HepG2 (cell line): ENCODE data around the gene OR8G5. TPM values are rescaled to one million over a fixed set of nuclear protein-coding genes. Genes with fewer than 3 reads are reported as not detected.

Experiments used
- ATAC-seq: fragments of 200-7000 bp; cut with Tn5 transposase; 3 replicates; pipeline ENCODE4 v1.9.1; 2020; ENCODE audit warnings: mild to moderate bottlenecking, moderate library complexity
- BruUV-seq: library from RNA; stranded (reverse); fragments of 400-500 nt; replicated peaks from 2 replicates; lab custom pipeline; 2021; lab: Mats Ljungman, UMichigan
- CTCF ChIA-PET: fragments of 300-600 bp; formaldehyde crosslinking; extraction: SDS; loops from one replicate; lab custom pipeline; 2021; ENCODE audit warnings: low total read pairs, inconsistent platforms, low intra/inter-chr PET ratio; lab: Yijun Ruan, JAX
- POLR2A ChIA-PET: fragments of 350-600 bp; sonication (Branson Sonifier 250); formaldehyde crosslinking; loops from one replicate; lab custom pipeline; 2020; ENCODE audit warnings: antibody characterized with exemption, inconsistent platforms; lab: Yijun Ruan, JAX
- DNase-seq: peaks from one replicate; pipeline ENCODE4 v3.0.0-alpha.2; 2015; ENCODE audit warnings: low spot score
- FAIRE-seq: peaks from 3 replicates; lab custom pipeline; 2011; peaks lifted over from hg19 to GRCh38; lab: Jason Lieb, UNC
- H2AFZ ChIP-seq: one replicate; pipeline ENCODE4 v1.6.1; 2011; ENCODE audit warnings: low read length, inconsistent platforms
- H3K27ac ChIP-seq: fragments of 300-600 bp; 3 replicates; pipeline ENCODE4 v1.8.0; 2011; ENCODE audit warnings: mixed run types, mild to moderate bottlenecking, mixed read lengths, low read length, inconsistent platforms; ENCODE audit not compliant: insufficient read depth; ENCODE audit errors: extremely low read length
- H3K27me3 ChIP-seq, 2 experiments: fragments of 200-600 bp in 1 of 2; 2 replicates in 1 of 2; 3 replicates in 1 of 2; pipeline versions ENCODE4 v1.6.0 to v1.8.0; 2011; ENCODE audit warnings: low read length in 2 of 2, mild to moderate bottlenecking in 2 of 2, moderate library complexity in 2 of 2, inconsistent platforms in 1 of 2; ENCODE audit not compliant: insufficient read depth in 2 of 2, control insufficient read depth in 1 of 2
- H3K36me3 ChIP-seq, 2 experiments: fragments of 200-600 bp in 1 of 2; replicated peaks in 1 of 2; 2 replicates in 1 of 2; 3 replicates in 1 of 2; pipeline versions ENCODE4 v1.5.1 to v1.8.0; 2011; ENCODE audit warnings: low read length in 2 of 2, inconsistent platforms in 1 of 2; ENCODE audit not compliant: insufficient read depth in 2 of 2, control insufficient read depth in 1 of 2
- H3K4me1 ChIP-seq: 2 replicates; pipeline ENCODE4 v1.5.1; 2012; ENCODE audit warnings: low read length, inconsistent platforms; ENCODE audit not compliant: insufficient read depth
- H3K4me2 ChIP-seq: 2 replicates; pipeline ENCODE4 v1.6.0; 2011; ENCODE audit warnings: low read depth, low read length, inconsistent platforms
- H3K4me3 ChIP-seq, 3 experiments: fragments of 200-600 bp in 1 of 3; sonication (generic), shearing (Covaris generic) in 1 of 3; replicated peaks in 1 of 3; 2 replicates each; pipeline ENCODE4 v1.5.1; 2011 to 2016; ENCODE audit warnings: low read length in 3 of 3, inconsistent platforms in 2 of 3, low read depth in 2 of 3, mild to moderate bottlenecking in 2 of 3, control low read depth in 1 of 3, mixed read lengths in 1 of 3; ENCODE audit not compliant: insufficient read depth in 1 of 3
- H3K79me2 ChIP-seq: one replicate; pipeline ENCODE4 v1.6.1; 2011; ENCODE audit warnings: low read length, inconsistent platforms; ENCODE audit not compliant: insufficient read depth
- H3K9ac ChIP-seq: 2 replicates; pipeline ENCODE4 v1.6.0; 2011; ENCODE audit warnings: mild to moderate bottlenecking, low read depth, low read length, inconsistent platforms; ENCODE audit not compliant: insufficient read depth
- H3K9me3 ChIP-seq: 2 replicates; pipeline ENCODE4 v1.5.1; 2012; ENCODE audit warnings: mild to moderate bottlenecking, low read length
- H4K20me1 ChIP-seq: 2 replicates; pipeline ENCODE4 v1.6.0; 2011; ENCODE audit warnings: inconsistent platforms, mild to moderate bottlenecking, low read length, moderate library complexity; ENCODE audit not compliant: insufficient read depth
- AGO1 ChIP-seq: fragments of 200-400 bp; formaldehyde crosslinking; IDR thresholded peaks from 2 replicates; pipeline ENCODE4 v1.6.1; 2017; ENCODE audit warnings: mild to moderate bottlenecking, low read depth, low read length, moderate library complexity; ENCODE audit not compliant: poor library complexity, severe bottlenecking
- AGO2 ChIP-seq: fragments of 200-400 bp; formaldehyde crosslinking; optimal IDR thresholded peaks from 2 replicates; pipeline ENCODE3; 2017; ENCODE audit warnings: mild to moderate bottlenecking, low read depth, low read length, moderate library complexity
- GTF3A ChIP-seq: sonication (generic); formaldehyde crosslinking; conservative IDR thresholded peaks from 2 replicates; pipeline ENCODE4 v1.4.0; 2020; ENCODE audit warnings: mild to moderate bottlenecking, missing genetic modification reagents
- MAX ChIP-seq: IDR thresholded peaks from 2 replicates; pipeline ENCODE4 v1.6.1; 2012; ENCODE audit warnings: inconsistent platforms
- NR2F1 ChIP-seq, 2 experiments: fragments of 450-650 bp in 1 of 2; formaldehyde crosslinking in 1 of 2; IDR thresholded peaks; 2 replicates each; pipeline versions ENCODE4 v1.5.0 to v1.6.1; 2016 to 2020; ENCODE audit warnings: mild to moderate bottlenecking in 1 of 2, missing compliant biosample characterization in 1 of 2, missing genetic modification reagents in 1 of 2, moderate library complexity in 1 of 2
- REPIN1 ChIP-seq: sonication (generic); formaldehyde crosslinking; IDR thresholded peaks from 2 replicates; pipeline ENCODE4 v1.8.0; 2022; ENCODE audit warnings: missing genetic modification reagents, low read depth, mild to moderate bottlenecking, borderline replicate concordance
- RFX3 ChIP-seq: IDR thresholded peaks from 2 replicates; pipeline ENCODE4 v1.6.1; 2016; ENCODE audit warnings: missing biosample characterization, missing genetic modification reagents
- SP1 ChIP-seq, 2 experiments: fragments of 450-650 bp in 1 of 2; sonication (generic) in 1 of 2; formaldehyde crosslinking in 1 of 2; IDR thresholded peaks; 2 replicates each; pipeline versions ENCODE4 v1.4.0 to v1.6.1; 2016 to 2020; ENCODE audit warnings: missing genetic modification reagents in 1 of 2
- TCF12 ChIP-seq, 2 experiments: fragments of 450-650 bp in 1 of 2; sonication (generic) in 1 of 2; formaldehyde crosslinking in 1 of 2; IDR thresholded peaks; 2 replicates each; pipeline versions ENCODE4 v1.6.1 to v1.8.0; 2017 to 2022; ENCODE audit warnings: antibody characterized with exemption in 1 of 2, mild to moderate bottlenecking in 1 of 2, missing genetic modification reagents in 1 of 2, moderate library complexity in 1 of 2
- ZBTB33 ChIP-seq: sonication (generic); formaldehyde crosslinking; IDR thresholded peaks from 2 replicates; pipeline ENCODE4 v1.4.0; 2020; ENCODE audit warnings: missing genetic modification reagents
- ZMYM4 ChIP-seq: sonication (generic); formaldehyde crosslinking; IDR thresholded peaks from 2 replicates; pipeline ENCODE4 v1.8.1; 2023; ENCODE audit warnings: mild to moderate bottlenecking, missing genetic modification reagents
- ZNF335 ChIP-seq: sonication (generic); formaldehyde crosslinking; IDR thresholded peaks from 2 replicates; pipeline ENCODE4 v1.4.0; 2020; ENCODE audit warnings: missing genetic modification reagents
- ZNF513 ChIP-seq: sonication (generic); formaldehyde crosslinking; conservative IDR thresholded peaks from 2 replicates; pipeline ENCODE4 v1.5.0; 2020; ENCODE audit warnings: missing genetic modification reagents
- ZNF556 ChIP-seq: sonication (generic); formaldehyde crosslinking; IDR thresholded peaks from 2 replicates; pipeline ENCODE4 v1.4.0; 2020; ENCODE audit warnings: mild to moderate bottlenecking, missing genetic modification reagents, borderline replicate concordance
- ZNF687 ChIP-seq: sonication (generic); formaldehyde crosslinking; IDR thresholded peaks from 2 replicates; pipeline ENCODE4 v1.5.1; 2020; ENCODE audit warnings: mild to moderate bottlenecking, missing genetic modification reagents, moderate library complexity
- ZNF773 ChIP-seq: sonication (generic); formaldehyde crosslinking; IDR thresholded peaks from 2 replicates; pipeline ENCODE4 v1.4.0; 2020; ENCODE audit warnings: missing genetic modification reagents, borderline replicate concordance
- WGBS: methylation state at CpG from one replicate; pipeline ENCODE4 v1.1.6; 2017; ENCODE audit warnings: low lambda C conversion rate; 5-methylcytosine and 5-hydroxymethylcytosine counted together
- in situ Hi-C: cut with HindIII; loops from 2 replicates; pipeline ENCODE4 v1.10.0; 2017; ENCODE audit warnings: low pct_unique_long_range_greater_than_20kb; ENCODE audit not compliant: extremely low pct_ligation_motif_present
- intact Hi-C: fragments of 100-400 bp; cut with micrococcal nuclease; formaldehyde crosslinking; loops from one replicate; pipeline ENCODE4 v1.10.0; 2022; ENCODE audit not compliant: unreplicated experiment
- polyA plus RNA-seq, 8 experiments: library from polyadenylated mRNA; depleted of rRNA in 3 of 8; stranded (reverse) in 7 of 8; unstranded in 1 of 8; fragments of >200 nt; fragmentation: Illumina TruSeq in 4 of 8; extraction: Trizol in 4 of 8; gene quantifications; 2 replicates each; pipeline versions ENCODE4 v1.2.1 to v1.2.3, GENCODE V29; 2011 to 2016; ENCODE audit warnings: low read depth in 4 of 8, missing spikeins in 1 of 8, mixed read lengths in 1 of 8; ENCODE audit not compliant: insufficient read depth in 1 of 8
- total RNA-seq, 5 experiments: library from RNA; depleted of rRNA; stranded (reverse); fragments of >200 nt; fragmentation: Illumina TruSeq; extraction: Trizol; gene quantifications; 2 replicates each; pipeline ENCODE4 v1.2.3, GENCODE V29; 2016; ENCODE audit warnings: low read depth in 1 of 5

OR8G5 gene
- total and polyA plus RNA-seq, 2 of the 13 experiments (the other 11 are each of a cell fraction or from before 2014, with no cell fraction given): not detected

- no peak overlapping the region for H3K9ac ChIP-seq
- ChIA-PET CTCF (no interaction called here), POLR2A (no interaction called here)
- WGBS: 2% methylated on average over 1 of the region's 1 CpG
- no TSS peak for BruUV-seq
- FAIRE-seq (no peak), ATAC-seq (no peak), DNase-seq (no peak)
- H3K4me3 ChIP-seq: no peak overlapping the region
- no peak overlapping the region for H3K4me2 ChIP-seq
- H3K27me3 ChIP-seq: no peaks in the 10 kb centered on the region
- no peak overlapping the region for H3K27ac ChIP-seq
- in situ Hi-C loops: loop anchor here (10.0 kb wide), 1 partner anchor 59 kb away; no protein-coding TSS in a partner anchor
- H3K36me3 ChIP-seq: no peaks in the 10 kb centered on the region
- H4K20me1 ChIP-seq: no peaks in the 10 kb centered on the region
- intact Hi-C loops: no loop called here
- H3K79me2 ChIP-seq: no peaks in the 10 kb centered on the region
- H2AFZ ChIP-seq: no peak overlapping the region
- no peaks in the 10 kb centered on the region for H3K9me3 ChIP-seq
- H3K4me1 ChIP-seq: no peaks in the 10 kb centered on the region
- TF ChIP-seq AGO2: no peak
- no peak for TF ChIP-seq MAX
- no peak for TF ChIP-seq RFX3 (CRISPR knock-in tag)
- no peak for TF ChIP-seq ZNF335 (CRISPR knock-in tag)
- no peak for TF ChIP-seq ZBTB33 (CRISPR knock-in tag)
- no peak for TF ChIP-seq ZNF687 (CRISPR knock-in tag)
- no peak for TF ChIP-seq GTF3A (CRISPR knock-in tag)
- no peak for TF ChIP-seq SP1 (IDR thresholded peaks at IDR 0.05)
- TF ChIP-seq SP1 (CRISPR knock-in tag; IDR thresholded peaks at IDR 0.05): no peak
- no peak for TF ChIP-seq NR2F1 (CRISPR knock-in tag; IDR thresholded peaks at IDR 0.05)
- TF ChIP-seq AGO1: no peak
- no peak for TF ChIP-seq ZNF556 (CRISPR knock-in tag)
- TF ChIP-seq ZNF773 (CRISPR knock-in tag): no peak
- no peak for TF ChIP-seq ZNF513
- TF ChIP-seq REPIN1 (CRISPR knock-in tag): no peak
- no peak for TF ChIP-seq ZMYM4
- no peak for TF ChIP-seq TCF12 (IDR thresholded peaks at IDR 0.05)
- TF ChIP-seq TCF12 (CRISPR knock-in tag; IDR thresholded peaks at IDR 0.05): no peak
These were observed 30.7 kb upstream of the OR8G5 start for GRCh38 chr11:124225471-124225870.
